Mesenchymal stem cell (in vitro differentiated cells and primary cell): ENCODE data around the gene DDX49.

Experiments used
- DNase-seq: peaks from one replicate; pipeline ENCODE4 v3.0.0-alpha.2; 2013
- H2AFZ ChIP-seq: one replicate; pipeline ENCODE4 v1.6.1; 2013; ENCODE audit warnings: low read depth, mild to moderate bottlenecking, control low read depth, inconsistent platforms, low read length, moderate library complexity
- H2AK5ac ChIP-seq: 2 replicates; pipeline ENCODE4 v1.6.1; 2013; ENCODE audit warnings: low read length, moderate library complexity, mild to moderate bottlenecking, inconsistent platforms; ENCODE audit not compliant: severe bottlenecking
- H2BK120ac ChIP-seq: one replicate; pipeline ENCODE4 v1.6.1; 2013; ENCODE audit warnings: low read depth, mild to moderate bottlenecking, inconsistent platforms, low read length, moderate library complexity
- H2BK12ac ChIP-seq, 2 experiments: one replicate each; pipeline ENCODE4 v1.6.1; 2013; ENCODE audit warnings: inconsistent platforms in 2 of 2, low read length in 2 of 2, mild to moderate bottlenecking in 2 of 2, moderate library complexity in 2 of 2, control low read depth in 1 of 2
- H2BK15ac ChIP-seq: one replicate; pipeline ENCODE4 v1.6.1; 2013; ENCODE audit warnings: mild to moderate bottlenecking, low read depth, inconsistent platforms; ENCODE audit not compliant: poor library complexity, severe bottlenecking
- H2BK5ac ChIP-seq: 2 replicates; pipeline ENCODE4 v1.6.1; 2013; ENCODE audit warnings: low read depth, mild to moderate bottlenecking, low read length, control low read depth, inconsistent platforms; ENCODE audit not compliant: poor library complexity, severe bottlenecking
- H3K14ac ChIP-seq, 2 experiments: one replicate each; pipeline ENCODE4 v1.6.1; 2013; ENCODE audit warnings: inconsistent platforms in 2 of 2, low read length in 2 of 2, control low read depth in 1 of 2, mild to moderate bottlenecking in 1 of 2, moderate library complexity in 1 of 2
- H3K18ac ChIP-seq, 2 experiments: one replicate each; pipeline ENCODE4 v1.6.1; 2013; ENCODE audit warnings: inconsistent platforms in 2 of 2, low read length in 2 of 2, control low read depth in 1 of 2, low read depth in 1 of 2, mild to moderate bottlenecking in 1 of 2
- H3K23ac ChIP-seq, 2 experiments: one replicate each; pipeline ENCODE4 v1.6.1; 2013; ENCODE audit warnings: inconsistent platforms in 2 of 2, low read length in 2 of 2, mild to moderate bottlenecking in 2 of 2, moderate library complexity in 2 of 2, control low read depth in 1 of 2
- H3K27ac ChIP-seq: 2 replicates; pipeline ENCODE4 v1.5.1; 2013; ENCODE audit warnings: mild to moderate bottlenecking, moderate library complexity, low read length, control low read depth, inconsistent platforms; ENCODE audit not compliant: poor library complexity, severe bottlenecking
- H3K27me3 ChIP-seq, 2 experiments: 2 replicates each; pipeline versions ENCODE4 v1.6.1 to v1.7.0; 2013; ENCODE audit warnings: low read length in 2 of 2, mild to moderate bottlenecking in 2 of 2, moderate library complexity in 2 of 2, control low read depth in 1 of 2, inconsistent platforms in 1 of 2; ENCODE audit not compliant: control insufficient read depth in 1 of 2, insufficient read depth in 1 of 2
- H3K36me3 ChIP-seq, 2 experiments: 2 replicates each; pipeline versions ENCODE4 v1.6.1 to v1.7.0; 2013; ENCODE audit warnings: low read length in 2 of 2, control low read depth in 1 of 2, inconsistent platforms in 1 of 2, low read depth in 1 of 2, mild to moderate bottlenecking in 1 of 2; ENCODE audit not compliant: insufficient read depth in 2 of 2, control insufficient read depth in 1 of 2
- H3K4ac ChIP-seq, 2 experiments: one replicate each; pipeline ENCODE4 v1.6.1; 2013; ENCODE audit warnings: inconsistent platforms in 2 of 2, low read length in 2 of 2, mild to moderate bottlenecking in 2 of 2, moderate library complexity in 2 of 2, control low read depth in 1 of 2, low read depth in 1 of 2
- H3K4me1 ChIP-seq: 2 replicates; pipeline ENCODE4 v1.6.1; 2013; ENCODE audit warnings: low read depth, low read length, control low read depth; ENCODE audit not compliant: control insufficient read depth, insufficient read depth
- H3K4me2 ChIP-seq: 2 replicates; pipeline ENCODE4 v1.6.1; 2013; ENCODE audit warnings: low read length, mild to moderate bottlenecking, inconsistent platforms; ENCODE audit not compliant: poor library complexity, severe bottlenecking
- H3K4me3 ChIP-seq, 2 experiments: 2 replicates each; pipeline versions ENCODE4 v1.5.1 to v1.7.0; 2013; ENCODE audit warnings: low read length in 2 of 2, mild to moderate bottlenecking in 2 of 2, control low read depth in 1 of 2, low read depth in 1 of 2; ENCODE audit not compliant: insufficient read depth in 1 of 2
- H3K79me1 ChIP-seq: replicated peaks from 2 replicates; pipeline ENCODE4 v1.6.1; 2013; ENCODE audit warnings: mild to moderate bottlenecking, control low read depth, low read length, inconsistent platforms; ENCODE audit not compliant: poor library complexity, severe bottlenecking
- H3K9ac ChIP-seq: 2 replicates; pipeline ENCODE4 v1.7.0; 2013; ENCODE audit warnings: mild to moderate bottlenecking, low read length, moderate library complexity
- H3K9me3 ChIP-seq: 2 replicates; pipeline ENCODE4 v1.7.0; 2013; ENCODE audit warnings: mild to moderate bottlenecking, low read length; ENCODE audit not compliant: control insufficient read depth
- H4K8ac ChIP-seq: one replicate; pipeline ENCODE4 v1.6.1; 2013; ENCODE audit warnings: inconsistent platforms, mild to moderate bottlenecking, low read length, moderate library complexity
- H4K91ac ChIP-seq: one replicate; pipeline ENCODE4 v1.6.1; 2013; ENCODE audit warnings: mild to moderate bottlenecking, low read length, inconsistent platforms
- WGBS: methylation state at CpG from one replicate; pipeline ENCODE4 v1.1.7; 2013; ENCODE audit warnings: mixed read lengths; 5-methylcytosine and 5-hydroxymethylcytosine counted together

DDX49 gene

DNA sequence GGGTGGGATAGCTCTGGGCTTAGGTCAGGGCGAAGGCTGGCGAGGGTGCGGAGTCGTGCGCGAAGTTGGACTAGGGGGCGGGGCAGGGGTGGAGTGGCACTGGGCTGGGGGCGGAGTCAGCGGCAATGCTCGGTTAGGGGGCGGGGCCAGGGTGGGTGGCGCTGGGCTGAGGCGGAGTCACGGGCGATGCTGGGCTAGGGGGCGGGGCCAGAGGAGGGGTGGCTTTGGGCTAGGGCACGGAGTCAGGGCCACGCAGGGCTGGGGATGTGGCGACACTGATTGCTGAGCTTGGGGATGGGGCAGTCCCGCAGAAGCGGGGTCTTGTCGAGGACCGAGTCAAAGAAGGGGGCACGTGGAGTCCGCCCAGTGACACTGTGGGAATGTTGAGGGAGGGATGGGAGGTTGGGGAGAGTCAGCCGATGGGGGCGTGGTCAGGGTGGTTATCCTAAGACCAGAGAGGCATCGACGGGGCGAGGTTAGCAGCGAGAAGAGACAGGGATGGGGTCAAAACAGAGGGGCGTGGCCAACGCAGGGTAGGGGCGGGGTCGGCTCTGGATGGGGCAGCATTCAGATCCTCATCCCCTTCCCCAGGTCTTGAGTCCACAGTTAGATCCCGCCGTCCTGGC lies 12.8 kb downstream of the DDX49 start:
- Histone ChIP-seq H3K4me3 (no peak overlapping the region), H3K27ac (no peak overlapping the region), H3K18ac (no peak overlapping the region)

DNA sequence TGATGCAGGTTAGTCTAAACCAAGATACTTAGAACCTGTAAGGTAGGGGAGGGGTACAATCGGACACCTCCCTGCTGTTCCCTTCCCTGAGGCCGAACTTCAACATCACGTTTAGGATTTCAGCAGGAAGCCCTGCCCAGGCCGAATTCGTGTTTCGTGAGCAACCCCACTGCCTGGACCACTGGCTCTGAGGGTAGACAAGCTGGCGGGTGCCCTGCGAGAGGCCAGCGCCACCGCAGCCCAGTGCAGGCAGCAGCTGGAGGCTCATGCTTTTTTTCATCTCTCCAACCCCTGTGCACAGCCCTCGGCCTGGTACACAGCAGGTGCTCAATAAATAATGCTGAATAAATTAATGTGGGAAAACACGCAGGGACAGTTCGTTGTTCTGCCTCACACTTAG lies 13.8 kb downstream of the DDX49 start:
- H2BK120ac ChIP-seq: no peak overlapping the region
- no peak overlapping the region for H2AFZ ChIP-seq
- peaks cover 3% of the 10 kb centered on the region for H3K4me1 ChIP-seq
- no peak overlapping the region for H3K9ac ChIP-seq
- H3K27ac ChIP-seq: no peak overlapping the region
- no peak overlapping the region for H2BK15ac ChIP-seq
- H3K18ac ChIP-seq: no peak overlapping the region
- DNase-seq: no peak
- WGBS: 92% methylated on average over 12 of the region's 13 CpGs
- H3K4me3 ChIP-seq: no peak overlapping the region
- H3K4ac ChIP-seq: no peak overlapping the region
- no peak overlapping the region for H3K4me2 ChIP-seq
- no peaks in the 10 kb centered on the region for H3K27me3 ChIP-seq
- no peak overlapping the region for H3K14ac ChIP-seq
- no peak overlapping the region for H4K8ac ChIP-seq
- H2BK12ac ChIP-seq: no peak overlapping the region
- no peak overlapping the region for H2AK5ac ChIP-seq
- H4K91ac ChIP-seq: no peak overlapping the region
- H3K36me3 ChIP-seq: peaks cover 69 to 82% of the 10 kb centered on the region in 2 experiments
- H2BK5ac ChIP-seq: no peak overlapping the region
- no peak overlapping the region for H3K23ac ChIP-seq
- H3K9me3 ChIP-seq: no peaks in the 10 kb centered on the region
- H3K79me1 ChIP-seq: peaks cover 41% of the 10 kb centered on the region

More for the DNA sequence above, 12.8 kb downstream of the DDX49 start:
- no peak overlapping the region for H3K23ac ChIP-seq
- peaks cover 3% of the 10 kb centered on the region for H3K4me1 ChIP-seq
- H2AFZ ChIP-seq: no peak overlapping the region
- no peak overlapping the region for H4K8ac ChIP-seq
- peaks cover 37% of the 10 kb centered on the region for H3K79me1 ChIP-seq
- no peak overlapping the region for H2BK12ac ChIP-seq
- H3K9me3 ChIP-seq: no peaks in the 10 kb centered on the region
- 62% methylated on average over 31 of the region's 37 CpGs for WGBS
- H3K14ac ChIP-seq: no peak overlapping the region
- H3K27me3 ChIP-seq: no peaks in the 10 kb centered on the region
- no peak overlapping the region for H2BK120ac ChIP-seq
- H3K9ac ChIP-seq: no peak overlapping the region
- H2AK5ac ChIP-seq: no peak overlapping the region
- peaks cover 70 to 83% of the 10 kb centered on the region in 2 experiments for H3K36me3 ChIP-seq
- H4K91ac ChIP-seq: no peak overlapping the region
- peak overlapping the region; percentile 40 for H2BK15ac ChIP-seq
- no peak overlapping the region for H3K4ac ChIP-seq
- no peak overlapping the region for H2BK5ac ChIP-seq
- H3K4me2 ChIP-seq: no peak overlapping the region
- DNase-seq: peak; percentile 40

DNA sequence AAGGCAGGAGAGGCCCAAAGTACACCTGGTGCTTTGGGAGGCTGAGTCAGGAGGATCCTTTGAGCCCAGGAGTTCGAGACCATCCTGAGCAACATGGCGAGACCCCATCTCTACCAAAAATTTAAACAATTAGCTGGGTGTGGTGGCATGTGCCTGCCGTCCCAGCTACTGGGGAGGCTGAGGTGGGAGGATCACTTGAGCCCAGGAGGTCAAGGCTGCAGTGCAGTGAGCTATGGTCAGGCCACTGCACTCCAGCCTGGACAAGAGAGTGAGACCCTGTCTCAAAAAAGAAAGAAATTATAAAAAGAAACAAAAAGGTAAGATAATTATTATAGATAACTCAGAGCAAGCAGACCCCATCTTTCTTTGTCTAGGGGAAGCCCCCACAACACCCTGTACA lies 19.6 kb downstream of the DDX49 start:
- H3K4ac ChIP-seq: no peak overlapping the region
- no peak overlapping the region for H3K18ac ChIP-seq
- peak overlapping the region; percentile 97 for H2AK5ac ChIP-seq
- no peaks in the 10 kb centered on the region for H3K9me3 ChIP-seq
- no peak overlapping the region for H2BK12ac ChIP-seq
- no peak overlapping the region for H2AFZ ChIP-seq
- H3K27me3 ChIP-seq: no peaks in the 10 kb centered on the region
- H4K91ac ChIP-seq: peak overlapping the region; percentile 83
- H3K4me3 ChIP-seq: peak overlapping the region in 1 of 2 experiments; percentile 89
- peak overlapping the region; percentile 89 for H3K4me2 ChIP-seq
- H4K8ac ChIP-seq: peak overlapping the region; percentile 69
- no peak for DNase-seq
- no peak overlapping the region for H2BK5ac ChIP-seq
- H3K9ac ChIP-seq: peak overlapping the region; percentile 97
- H2BK120ac ChIP-seq: peak overlapping the region; percentile 19
- peaks cover 34 to 38% of the 10 kb centered on the region in 2 experiments for H3K36me3 ChIP-seq
- H2BK15ac ChIP-seq: peak overlapping the region; percentile 69
- H3K23ac ChIP-seq: no peak overlapping the region
- H3K27ac ChIP-seq: no peak overlapping the region
- no peak overlapping the region for H3K14ac ChIP-seq
- H3K4me1 ChIP-seq: peaks cover 20% of the 10 kb centered on the region
- 100% methylated on average over 1 of the region's 3 CpGs for WGBS
- peaks cover 33% of the 10 kb centered on the region for H3K79me1 ChIP-seq

DNA sequence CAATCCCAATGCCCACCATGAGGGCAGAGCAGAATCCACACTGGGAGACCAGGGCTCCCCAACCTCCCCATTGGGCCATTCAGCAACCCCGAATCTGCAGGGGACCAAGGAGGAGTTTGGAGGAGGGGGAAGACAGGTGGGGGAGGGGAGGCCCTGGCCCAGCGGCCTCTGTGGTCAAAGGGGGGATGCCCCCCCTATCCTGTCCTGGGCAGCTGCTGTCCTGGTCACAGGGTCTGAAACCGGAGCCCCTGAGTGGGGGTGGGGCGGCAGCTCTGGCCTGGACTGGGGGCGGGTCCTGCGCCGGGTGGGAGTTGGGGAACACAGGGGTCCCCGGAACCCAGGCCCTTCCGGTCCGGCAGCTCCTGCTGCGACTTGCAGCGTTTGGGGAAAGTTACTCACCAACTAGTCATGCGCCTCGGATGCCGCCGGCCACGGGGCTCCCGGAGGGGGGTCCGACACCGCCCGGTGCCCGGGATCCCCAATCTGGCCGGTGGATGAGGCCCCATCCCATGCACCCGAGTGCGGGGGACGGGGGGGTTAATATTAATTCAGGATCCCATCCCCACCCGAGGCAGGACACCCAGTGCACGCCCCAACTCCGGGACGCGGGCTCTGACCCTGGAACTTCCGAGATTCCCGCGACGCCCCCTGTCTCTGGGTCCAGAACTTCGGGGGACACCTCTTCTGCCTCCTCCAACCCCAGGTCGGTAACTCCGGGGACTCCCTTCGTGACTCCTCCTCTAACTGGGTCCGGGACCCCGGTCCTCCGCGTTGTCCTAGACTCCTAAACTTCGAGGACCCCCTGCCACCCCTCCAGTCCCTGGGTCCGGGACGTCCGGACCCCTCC lies 20.6 kb downstream of the DDX49 start:
- Histone ChIP-seq H3K14ac (peak overlapping the region; percentile 95 to 99), H3K36me3 (peaks cover 26 to 28% of the 10 kb centered on the region in 2 experiments), H3K27ac (peak overlapping the region; percentile 4), H4K8ac (peak overlapping the region; percentile 82), H2BK120ac (peak overlapping the region; percentile 90), H3K4ac (peak overlapping the region; percentile 93 to 99), H2AK5ac (peak overlapping the region; percentile 97), H3K4me2 (peak overlapping the region; percentile 89), H2AFZ (no peak overlapping the region), H3K9me3 (no peaks in the 10 kb centered on the region), H3K18ac (peak overlapping the region; percentile 82 to 94), H3K4me1 (peaks cover 20% of the 10 kb centered on the region), H3K27me3 (no peaks in the 10 kb centered on the region), H3K9ac (peak overlapping the region; percentile 97), H3K79me1 (peaks cover 28% of the 10 kb centered on the region), H3K23ac (peak overlapping the region in 1 of 2 experiments; percentile 72), H2BK12ac (peak overlapping the region; percentile 18 to 33), H4K91ac (peak overlapping the region; percentile 73), H2BK5ac (peak overlapping the region; percentile 24), H3K4me3 (peak overlapping the region; percentile 65 to 89), H2BK15ac (peak overlapping the region; percentile 80)
- WGBS: 1% methylated on average over 37 of the region's 47 CpGs
- peak; percentile 60 for DNase-seq
